OCI-LY1 (cell line): ENCODE measurements around the gene TPM1.

Experiments
- H2AFZ ChIP-seq: fragments of 200-600 bp; sonication (generic), shearing (Covaris generic); 2 replicates; pipeline ENCODE4 v1.6.0; 2014; ENCODE audit warnings: antibody characterized with exemption, mild to moderate bottlenecking, low read length
- H3F3A ChIP-seq: fragments of 200-600 bp; sonication (generic), shearing (Covaris generic); 2 replicates; pipeline ENCODE4 v1.6.0; 2014; ENCODE audit warnings: mild to moderate bottlenecking, antibody characterized with exemption, low read length, moderate library complexity; ENCODE audit not compliant: insufficient read depth
- H3K27ac ChIP-seq: fragments of 200-600 bp; sonication (generic); 2 replicates; pipeline ENCODE4 v1.5.1; 2014; ENCODE audit warnings: low read length, mixed run types, mild to moderate bottlenecking, low read depth; ENCODE audit not compliant: poor library complexity, severe bottlenecking
- H3K27me3 ChIP-seq: fragments of 200-600 bp; sonication (generic); 2 replicates; pipeline ENCODE4 v1.6.0; 2014; ENCODE audit warnings: antibody characterized with exemption, mild to moderate bottlenecking, low read length, moderate library complexity; ENCODE audit not compliant: insufficient read depth
- H3K36me3 ChIP-seq: fragments of 200-600 bp; sonication (generic); 2 replicates; pipeline ENCODE4 v1.6.1; 2014; ENCODE audit warnings: mild to moderate bottlenecking, antibody characterized with exemption, low read length, moderate library complexity, mixed read lengths; ENCODE audit not compliant: insufficient read depth
- H3K4me1 ChIP-seq: fragments of 200-600 bp; sonication (generic); 2 replicates; pipeline ENCODE4 v1.5.1; 2014; ENCODE audit warnings: mild to moderate bottlenecking, low read length, moderate library complexity; ENCODE audit not compliant: insufficient read depth, severe bottlenecking
- H3K4me2 ChIP-seq: fragments of 200-600 bp; sonication (generic), shearing (Covaris generic); 2 replicates; pipeline ENCODE4 v1.6.1; 2014; ENCODE audit warnings: low read length
- H3K4me3 ChIP-seq: fragments of 200-600 bp; sonication (generic); 2 replicates; pipeline ENCODE4 v1.5.1; 2014; ENCODE audit warnings: low read length, low read depth, mild to moderate bottlenecking, mixed read lengths; ENCODE audit not compliant: poor library complexity, severe bottlenecking
- H3K79me2 ChIP-seq: fragments of 200-600 bp; shearing (Covaris generic); 2 replicates; pipeline ENCODE4 v1.6.1; 2016; ENCODE audit warnings: mixed run types, low read length, mixed read lengths; ENCODE audit not compliant: insufficient read depth
- H3K9ac ChIP-seq: fragments of 200-600 bp; sonication (generic), shearing (Covaris generic); 2 replicates; pipeline ENCODE4 v1.6.1; 2014; ENCODE audit warnings: mild to moderate bottlenecking, low read length, mixed read lengths
- H3K9me2 ChIP-seq: fragments of 200-600 bp; sonication (generic), shearing (Covaris generic); 2 replicates; pipeline ENCODE4 v1.6.1; 2014; ENCODE audit warnings: low read depth, mild to moderate bottlenecking, low read length, mixed read lengths
- H3K9me3 ChIP-seq: fragments of 200-600 bp; shearing (Covaris generic); 2 replicates; pipeline ENCODE4 v1.6.1; 2014; ENCODE audit warnings: low read length, mixed read lengths
- H4K20me1 ChIP-seq: fragments of 200-600 bp; sonication (generic), shearing (Covaris generic); 2 replicates; pipeline ENCODE4 v1.6.0; 2016; ENCODE audit warnings: mild to moderate bottlenecking, low read length; ENCODE audit not compliant: insufficient read depth
- CTCF ChIP-seq: fragments of 200-600 bp; sonication (generic), shearing (Covaris generic); IDR thresholded peaks from 2 replicates; pipeline ENCODE4 v1.5.1; 2017; ENCODE audit warnings: mild to moderate bottlenecking, antibody characterized with exemption, low read length, moderate library complexity, mixed read lengths
- EZH2 ChIP-seq: fragments of 200-600 bp; sonication (generic), shearing (Covaris generic); IDR thresholded peaks from 2 replicates; pipeline ENCODE4 v1.8.0; 2017; ENCODE audit warnings: borderline replicate concordance, mixed run types, mild to moderate bottlenecking, antibody characterized with exemption, low read length, moderate library complexity, mixed read lengths

Gene TPM1

GRCh38 chr15:62994975-62995681 is 47.4 kb upstream of the TPM1 start:
- Histone ChIP-seq H3K9me2 (no peaks in the 10 kb centered on the region), H3K9me3 (no peaks in the 10 kb centered on the region), H3K79me2 (no peaks in the 10 kb centered on the region), H3K27me3 (no peaks in the 10 kb centered on the region), H2AFZ (no peak overlapping the region), H3K4me1 (no peaks in the 10 kb centered on the region), H3F3A (no peaks in the 10 kb centered on the region), H3K4me3 (no peak overlapping the region), H3K27ac (no peak overlapping the region), H3K36me3 (no peaks in the 10 kb centered on the region), H4K20me1 (no peaks in the 10 kb centered on the region), H3K4me2 (no peak overlapping the region), H3K9ac (no peak overlapping the region)
- no peak for TF ChIP-seq EZH2
- TF ChIP-seq CTCF, result no peak

GRCh38 chr15:62997441-62997840 is 45.1 kb upstream of the TPM1 start:
- Histone ChIP-seq H3K4me3 (no peak overlapping the region), H3K36me3 (no peaks in the 10 kb centered on the region), H3K4me1 (no peaks in the 10 kb centered on the region), H3K9me3 (no peaks in the 10 kb centered on the region), H3K4me2 (no peak overlapping the region), H3K27ac (no peak overlapping the region), H3F3A (no peaks in the 10 kb centered on the region), H3K9me2 (no peaks in the 10 kb centered on the region), H3K27me3 (no peaks in the 10 kb centered on the region), H2AFZ (no peak overlapping the region), H4K20me1 (no peaks in the 10 kb centered on the region), H3K9ac (no peak overlapping the region), H3K79me2 (no peaks in the 10 kb centered on the region)
- TF ChIP-seq EZH2 (no peak), CTCF (no peak)

GRCh38 chr15:62998262-62998890 is 44.2 kb upstream of the TPM1 start:
- Histone ChIP-seq H3K36me3 (no peaks in the 10 kb centered on the region), H3K9ac (no peak overlapping the region), H3K9me3 (no peaks in the 10 kb centered on the region), H2AFZ (no peak overlapping the region), H3K27ac (no peak overlapping the region), H3K4me1 (no peaks in the 10 kb centered on the region), H3K9me2 (no peaks in the 10 kb centered on the region), H4K20me1 (no peaks in the 10 kb centered on the region), H3K27me3 (no peaks in the 10 kb centered on the region), H3K79me2 (no peaks in the 10 kb centered on the region), H3K4me3 (no peak overlapping the region), H3K4me2 (no peak overlapping the region), H3F3A (no peaks in the 10 kb centered on the region)
- no peak for TF ChIP-seq EZH2
- no peak for TF ChIP-seq CTCF
